ENCODE data around the gene USP12. TPM values are rescaled to one million over a fixed set of nuclear protein-coding genes. Genes with fewer than 3 reads are reported as not detected.
"Not testable (repeated sequence)": the region's sequence is repeated elsewhere in the genome, so short reads cannot be mapped to it uniquely, and the experiment has no call there.

Gene USP12
- polyA plus RNA-seq, 1 donor: 21.5 TPM

DNA sequence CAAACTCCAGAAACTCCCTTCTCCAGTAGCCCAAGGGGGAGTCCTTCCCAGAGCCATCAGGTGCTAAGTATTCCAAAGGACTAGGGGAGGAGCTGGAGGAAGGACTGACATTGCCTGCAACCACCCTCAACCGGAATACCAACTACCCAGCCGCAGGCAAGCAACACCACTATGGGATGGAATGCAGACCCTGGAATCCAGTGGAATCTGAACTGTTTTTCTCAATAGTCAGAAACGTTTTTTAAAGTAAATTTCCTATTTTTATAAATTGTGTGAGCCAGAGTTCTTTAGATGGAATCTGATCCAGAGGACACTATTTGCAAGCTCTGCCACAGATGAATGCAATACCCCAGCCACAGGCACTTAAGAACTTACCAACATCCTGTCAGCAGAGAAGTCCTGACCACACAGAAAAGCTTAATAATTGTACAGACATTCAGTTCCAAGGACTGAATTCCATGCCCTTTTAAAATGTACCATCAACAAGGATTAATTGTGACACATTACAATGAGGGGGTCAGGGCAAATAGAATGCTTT lies 92.1 kb downstream of the USP12 start:
- no peak for DNase-seq (ENCODE audit: low read depth)

GRCh38 chr13:27077451-27077850 lies 94.2 kb downstream of the USP12 start:
- no peak for DNase-seq (ENCODE audit: low read depth)

DNA sequence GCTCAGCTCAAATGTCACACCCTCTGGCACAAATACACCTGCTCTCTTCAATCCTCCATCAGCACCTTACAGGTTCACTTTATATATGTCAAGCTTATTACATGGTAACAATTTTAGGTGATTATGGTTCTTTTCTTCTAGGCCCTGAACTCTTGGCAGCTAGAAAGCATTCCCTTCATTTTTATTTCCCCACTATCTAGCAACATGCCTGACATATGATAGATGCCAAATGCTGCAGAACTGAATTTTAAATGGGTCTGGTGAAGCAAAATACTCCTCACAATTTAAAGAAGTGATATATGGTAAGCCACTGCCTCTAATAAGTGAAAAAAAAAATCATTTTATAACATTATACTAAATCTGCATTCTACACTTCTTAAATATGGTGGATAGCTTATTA lies 95.2 kb downstream of the USP12 start:
- DNase-seq (ENCODE audit: low read depth): no peak

GRCh38 chr13:27073186-27073585 lies 98.4 kb downstream of the USP12 start:
- DNase-seq (ENCODE audit: low read depth): no peak

DNA sequence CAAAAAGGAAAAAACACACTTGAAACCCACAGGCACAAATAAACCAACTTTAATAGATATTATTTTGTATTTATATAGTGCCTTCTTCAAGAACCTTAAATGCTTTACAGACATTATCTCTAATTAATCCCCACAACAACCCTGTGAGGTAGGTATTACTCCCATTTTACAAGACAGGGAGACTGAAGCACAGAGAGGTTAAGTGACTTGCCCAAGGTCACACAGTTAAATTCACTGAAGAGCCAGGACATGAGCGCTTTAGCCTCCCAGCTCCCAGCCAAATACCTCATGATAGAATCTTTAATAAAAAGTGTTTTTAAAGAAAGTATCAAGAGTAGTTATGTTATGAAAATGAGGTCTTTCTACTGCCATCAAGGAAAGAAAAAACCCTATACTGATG lies 105.5 kb downstream of the USP12 start:
- DNase-seq (ENCODE audit: low read depth): not testable (repeated sequence)

GRCh38 chr13:27065582-27065981 lies 106.0 kb downstream of the USP12 start:
- no peak for DNase-seq (ENCODE audit: low read depth)

GRCh38 chr13:27064252-27064995 lies 107.2 kb downstream of the USP12 start:
- DNase-seq (ENCODE audit: low read depth): no peak

GRCh38 chr13:27057817-27058216 lies 113.8 kb downstream of the USP12 start:
- DNase-seq (ENCODE audit: low read depth): no peak

DNA sequence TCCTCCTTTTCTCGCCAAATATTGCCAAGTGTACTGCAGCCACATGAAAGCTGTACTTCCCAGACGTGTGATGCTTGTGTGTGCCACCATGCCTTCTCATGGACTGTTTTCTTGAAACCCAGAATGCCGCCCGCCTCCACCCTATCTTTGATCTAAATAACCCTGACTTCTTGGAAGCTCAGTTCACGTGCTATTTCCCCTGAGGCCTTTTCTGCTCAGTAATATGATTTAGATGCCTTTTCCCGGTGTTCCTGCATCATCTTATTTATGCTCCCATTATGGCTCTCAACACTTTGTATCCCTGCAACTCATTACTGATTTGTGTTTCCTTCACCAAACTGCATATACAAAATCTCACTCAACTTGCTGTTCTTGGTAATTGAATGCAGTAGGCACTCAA lies 116.1 kb downstream of the USP12 start:
- DNase-seq (ENCODE audit: low read depth): no peak

DNA sequence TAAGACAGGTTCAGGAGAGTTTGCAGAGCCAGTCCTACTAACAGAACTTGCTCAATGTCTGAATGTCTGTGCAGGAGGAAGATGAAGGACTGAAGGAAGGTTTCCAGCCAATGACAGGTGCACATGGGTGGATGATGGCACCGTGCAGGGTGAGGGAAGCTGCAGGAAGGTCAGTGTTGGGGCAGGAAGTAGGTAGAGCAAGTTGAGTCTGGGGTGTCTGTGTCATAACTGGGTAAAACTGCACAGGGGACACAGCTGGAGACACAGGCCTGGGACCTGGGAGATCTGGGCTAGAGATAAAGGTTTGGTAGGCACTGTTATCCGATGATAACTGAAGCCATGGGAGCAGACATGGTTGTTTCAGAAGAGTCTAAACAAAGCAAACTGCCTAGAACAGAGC lies 116.9 kb downstream of the USP12 start:
- DNase-seq (ENCODE audit: low read depth): no peak

DNA sequence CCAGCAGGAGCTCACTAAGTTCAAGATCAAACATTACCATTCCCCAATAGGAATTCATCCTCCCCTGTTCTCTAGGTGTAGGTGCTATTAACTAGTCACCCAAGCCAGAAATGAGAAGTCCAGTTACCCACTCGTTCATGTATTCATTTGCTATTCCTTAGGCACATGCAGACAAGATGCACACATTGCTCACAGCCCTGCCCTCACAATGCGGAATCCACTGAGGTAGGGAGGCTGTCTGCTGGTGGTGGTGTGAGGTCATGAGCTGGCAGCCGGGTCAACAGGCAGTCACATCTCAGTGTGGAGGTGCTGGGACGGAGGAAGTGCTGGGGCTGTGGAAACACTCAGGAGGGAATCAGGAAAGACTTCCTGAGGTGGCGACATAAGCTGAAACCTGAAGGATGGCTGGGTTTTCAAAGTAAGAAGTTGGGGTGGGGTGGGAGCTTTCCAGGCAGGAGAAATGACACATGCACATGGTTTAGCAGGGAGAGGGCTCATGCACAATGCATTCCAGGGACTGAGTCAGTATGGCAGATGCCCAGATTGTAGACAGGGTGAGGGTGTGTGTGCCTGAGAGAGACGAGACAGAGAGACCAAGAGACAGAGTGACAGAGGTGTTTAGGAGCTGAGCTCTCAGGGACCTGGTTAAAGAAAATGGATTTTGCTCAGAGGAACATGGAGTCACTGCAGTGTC lies 117.6 kb downstream of the USP12 start:
- DNase-seq (ENCODE audit: low read depth): no peak

DNA sequence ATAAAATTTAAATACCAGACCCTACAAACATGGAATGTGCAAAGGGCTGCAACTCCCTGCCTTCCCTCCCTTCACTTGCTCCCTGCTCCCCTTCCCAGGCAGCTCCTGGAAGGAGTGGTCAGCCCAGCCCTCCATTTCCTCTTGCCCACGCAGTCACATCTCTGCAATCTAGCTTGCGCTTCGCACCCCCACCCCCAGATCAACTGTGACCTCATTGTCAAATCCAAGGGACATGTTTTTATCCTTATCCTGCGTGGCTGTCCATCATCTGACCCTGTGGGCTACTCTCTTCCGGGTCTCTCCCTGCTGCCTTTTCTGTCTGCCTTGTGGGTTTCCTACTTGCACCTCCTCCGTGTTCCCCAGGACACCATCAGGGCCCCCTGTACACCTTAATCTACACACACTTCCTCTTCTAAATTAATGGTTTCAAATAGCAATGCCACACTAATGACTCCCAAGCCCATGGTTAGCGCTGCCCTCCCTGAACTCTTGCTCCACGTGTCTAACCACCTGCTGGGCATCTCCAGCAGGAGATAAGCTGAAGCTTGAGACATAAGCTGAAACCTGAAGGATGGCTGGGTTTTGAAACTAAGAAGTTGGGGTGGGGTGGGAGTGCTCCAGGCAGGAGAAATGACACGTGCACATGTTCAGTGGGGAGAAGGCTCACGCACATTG lies 118.3 kb downstream of the USP12 start:
- no peak for DNase-seq (ENCODE audit: low read depth)

DNA sequence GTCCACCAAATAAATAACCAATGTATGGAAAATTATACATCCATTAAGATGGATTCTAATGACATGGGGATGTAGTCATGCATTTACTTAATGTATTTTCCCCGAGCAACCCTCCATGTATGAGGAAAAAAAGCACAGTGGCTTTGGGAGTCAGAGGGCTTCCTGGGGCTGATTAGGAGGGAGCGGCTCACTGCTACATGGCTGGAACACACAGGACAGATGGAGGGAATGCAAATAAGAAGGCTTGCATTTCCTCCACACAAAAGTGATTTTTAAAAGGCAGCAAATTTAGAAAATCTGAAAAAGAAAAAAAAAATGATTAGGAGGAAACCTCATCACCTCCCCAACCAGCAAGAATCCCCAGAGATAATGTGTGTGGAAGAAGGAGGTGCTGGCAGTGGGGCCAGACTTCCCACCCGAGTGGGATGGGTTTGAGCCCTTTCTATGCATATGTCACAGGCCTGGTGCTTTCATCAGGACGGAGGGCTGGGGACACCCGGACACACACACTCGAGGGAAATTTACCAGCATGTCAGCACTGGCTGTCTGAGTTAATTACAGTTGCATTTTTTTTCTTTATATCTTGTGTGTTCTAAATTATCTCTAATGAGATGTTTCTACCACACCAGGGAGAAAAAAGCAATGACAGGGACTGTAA lies 118.9 kb downstream of the USP12 start:
- no peak for DNase-seq (ENCODE audit: low read depth)

DNA sequence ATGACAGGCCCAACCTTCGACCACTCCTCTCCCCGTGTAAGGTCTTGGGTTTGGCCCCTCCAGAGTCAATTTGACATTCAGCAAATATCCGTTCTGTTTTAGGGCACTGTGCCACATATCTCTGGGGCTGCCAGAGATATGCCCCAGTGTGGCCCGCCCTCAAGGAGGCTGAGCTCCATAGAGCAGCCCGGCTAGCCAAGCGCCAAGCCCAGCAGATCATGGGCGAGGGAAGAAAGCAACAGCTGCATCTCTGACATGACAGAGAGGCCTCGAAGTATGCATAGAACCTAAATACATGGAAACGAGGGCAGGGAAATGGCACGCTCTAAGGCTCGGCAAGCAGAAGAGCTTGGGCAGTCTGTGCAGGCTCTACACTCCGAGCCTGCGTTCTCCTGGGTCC lies 124.5 kb downstream of the USP12 start:
- no peak for DNase-seq (ENCODE audit: low read depth)

DNA sequence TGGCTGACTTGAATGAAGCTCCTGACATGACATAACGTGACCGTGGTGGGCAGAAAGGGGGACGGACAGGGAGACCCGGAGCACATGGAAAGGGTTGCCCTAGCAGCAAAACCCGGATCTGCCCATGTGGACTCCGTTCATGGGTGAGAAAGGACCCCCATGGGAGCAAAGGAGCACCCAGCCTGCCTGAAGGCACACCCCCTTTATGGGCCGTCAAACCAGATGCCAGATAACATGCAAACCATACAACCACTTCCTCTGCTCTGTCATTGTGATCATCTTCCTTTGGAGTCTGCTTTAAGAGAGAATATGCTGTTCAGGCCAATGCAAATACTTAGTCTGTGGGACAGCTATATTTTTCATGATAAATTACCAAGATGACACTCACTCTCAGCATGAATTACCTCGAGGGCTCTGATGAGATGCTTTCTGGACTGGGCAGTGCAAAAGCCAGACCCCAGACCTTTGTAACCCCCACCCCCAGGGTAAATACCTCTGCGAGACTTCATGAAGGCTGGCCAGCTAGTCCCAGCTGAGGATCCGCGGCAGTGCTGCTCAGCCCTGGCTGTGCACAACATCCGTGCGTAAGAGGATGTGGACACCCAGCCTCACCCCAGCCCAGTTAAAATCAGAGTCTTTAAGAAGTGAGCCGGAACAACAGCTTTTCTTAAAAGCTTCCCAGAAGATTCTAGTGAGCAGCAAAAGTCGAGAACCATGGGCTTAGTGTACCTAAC lies 126.6 kb downstream of the USP12 start:
- no peak for DNase-seq (ENCODE audit: low read depth)

DNA sequence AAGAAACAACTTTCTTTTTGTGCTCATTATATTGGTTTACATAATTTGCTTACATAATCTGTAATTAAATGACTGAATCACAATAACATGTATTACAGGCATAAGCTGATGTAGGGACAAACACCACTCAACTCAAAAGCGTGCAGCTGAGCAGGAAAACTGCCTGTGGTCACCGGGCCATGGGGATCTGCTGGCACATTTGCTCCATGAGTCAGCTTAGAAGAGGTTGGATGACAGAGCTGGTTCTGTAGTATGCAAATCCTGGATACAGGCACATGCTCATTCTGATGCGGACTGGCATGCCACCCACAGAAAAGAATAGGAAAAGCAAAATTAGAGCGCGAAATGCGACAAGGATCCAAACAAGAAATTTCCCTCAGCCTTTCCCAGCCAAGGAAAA lies 128.6 kb downstream of the USP12 start:
- DNase-seq (ENCODE audit: low read depth): no peak

- no peak for DNase-seq (ENCODE audit: low read depth)
Observed at GRCh38 chr13:27041341-27041740, 130.3 kb downstream of the USP12 start.

DNA sequence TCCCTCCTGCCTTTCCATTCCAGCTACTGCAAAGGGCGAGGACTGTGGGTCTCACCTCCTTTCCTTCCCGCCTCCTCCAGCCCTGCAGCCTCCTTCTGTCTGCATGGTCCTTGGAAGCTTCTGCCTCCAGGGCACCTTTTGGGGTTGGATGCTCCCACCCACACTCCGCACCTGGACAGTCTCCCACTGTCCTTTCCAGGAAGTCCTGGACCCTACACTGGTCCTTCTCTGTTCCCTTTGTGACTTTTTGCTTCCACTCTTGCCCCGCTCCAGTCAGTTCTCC lies 130.8 kb downstream of the USP12 start:
- DNase-seq (ENCODE audit: low read depth): no peak

GRCh38 chr13:27039171-27039701 lies 132.4 kb downstream of the USP12 start:
- DNase-seq (ENCODE audit: low read depth): no peak

- no peak for DNase-seq (ENCODE audit: low read depth)
Observed at GRCh38 chr13:27038323-27038722, 133.3 kb downstream of the USP12 start.

DNA sequence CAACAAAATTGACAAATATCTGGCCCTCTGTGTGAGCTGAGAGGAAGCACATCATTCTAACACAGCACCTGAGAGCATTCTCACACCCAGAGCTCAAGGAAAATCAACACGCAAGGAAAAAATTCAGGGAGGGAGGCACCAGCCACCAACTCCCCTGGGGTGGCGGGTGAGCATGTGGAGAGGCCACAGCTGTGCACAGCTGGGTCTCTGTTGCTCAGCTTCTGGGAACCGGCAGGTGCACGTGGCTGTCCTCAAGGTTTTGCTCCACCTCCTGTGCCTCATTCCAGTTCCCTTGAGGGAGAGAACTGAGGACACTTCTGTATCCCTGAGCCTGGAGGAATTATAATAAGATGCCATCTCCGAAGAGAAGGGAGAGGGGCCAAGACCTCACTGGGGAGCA lies 134.0 kb downstream of the USP12 start:
- no peak for DNase-seq (ENCODE audit: low read depth)

Data from forelimb muscle (tissue), 1 donor.